Stomach smooth muscle (tissue), 2 donors: ENCODE data around the gene EIF2S2.

Source experiments
- H3K27ac ChIP-seq: one replicate; pipeline ENCODE4 v1.7.0; 2013; ENCODE audit warnings: mild to moderate bottlenecking, low read length, inconsistent platforms
- H3K27me3 ChIP-seq, 2 donors: one replicate each; pipeline ENCODE4 v1.7.0; 2013; ENCODE audit warnings: low read length in 2 of 2; ENCODE audit not compliant: insufficient read depth in 2 of 2, control insufficient read depth in 1 of 2
- H3K36me3 ChIP-seq, 2 donors: one replicate each; pipeline ENCODE4 v1.7.0; 2013; ENCODE audit warnings: low read length in 2 of 2; ENCODE audit not compliant: control insufficient read depth in 2 of 2, insufficient read depth in 2 of 2
- H3K4me1 ChIP-seq: one replicate; pipeline ENCODE4 v1.7.0; 2013; ENCODE audit warnings: low read length; ENCODE audit not compliant: control insufficient read depth, insufficient read depth
- H3K4me3 ChIP-seq, 2 donors: one replicate each; pipeline ENCODE4 v1.7.0; 2013; ENCODE audit warnings: low read length in 2 of 2
- H3K9ac ChIP-seq, 2 donors: one replicate each; pipeline ENCODE4 v1.7.0; 2013; ENCODE audit warnings: low read length in 2 of 2, mild to moderate bottlenecking in 1 of 2
- H3K9me3 ChIP-seq, 2 donors: one replicate each; pipeline ENCODE4 v1.7.0; 2013; ENCODE audit warnings: low read length in 2 of 2; ENCODE audit not compliant: control insufficient read depth in 2 of 2
- donor health status: healthy.
- donor health status: Pancreatic carcinoma.

Gene EIF2S2

GRCh38 chr20:34062570-34063482 is 49.2 kb downstream of the EIF2S2 start:
- H3K4me1 ChIP-seq: peaks cover 14% of the 10 kb centered on the region
- H3K27ac ChIP-seq: no peak overlapping the region
- H3K9ac ChIP-seq: no peak overlapping the region
- H3K4me3 ChIP-seq: no peak overlapping the region
- no peaks in the 10 kb centered on the region for H3K27me3 ChIP-seq
- no peaks in the 10 kb centered on the region for H3K36me3 ChIP-seq
- H3K9me3 ChIP-seq: no peaks in the 10 kb centered on the region

- H3K27ac ChIP-seq: no peak overlapping the region
- H3K4me1 ChIP-seq: peaks cover 14% of the 10 kb centered on the region
- H3K27me3 ChIP-seq: no peaks in the 10 kb centered on the region
- no peak overlapping the region for H3K4me3 ChIP-seq
- H3K9ac ChIP-seq: no peak overlapping the region
- H3K36me3 ChIP-seq: no peaks in the 10 kb centered on the region
- no peaks in the 10 kb centered on the region for H3K9me3 ChIP-seq
Observed at GRCh38 chr20:34061695-34062094, 50.3 kb downstream of the EIF2S2 start.

- Histone ChIP-seq H3K9ac (no peak overlapping the region), H3K36me3 (no peaks in the 10 kb centered on the region), H3K4me3 (no peak overlapping the region), H3K9me3 (no peaks in the 10 kb centered on the region), H3K4me1 (peaks cover 12% of the 10 kb centered on the region), H3K27me3 (no peaks in the 10 kb centered on the region), H3K27ac (no peak overlapping the region)
Observed at GRCh38 chr20:34060970-34061369, 51.1 kb downstream of the EIF2S2 start.

GRCh38 chr20:34058831-34059230 is 53.2 kb downstream of the EIF2S2 start:
- Histone ChIP-seq H3K4me1 (peaks cover 3% of the 10 kb centered on the region), H3K27me3 (no peaks in the 10 kb centered on the region)

GRCh38 chr20:34055290-34055689 is 56.8 kb downstream of the EIF2S2 start:
- Histone ChIP-seq H3K4me1 (peaks cover 7% of the 10 kb centered on the region), H3K27ac (no peak overlapping the region), H3K27me3 (no peaks in the 10 kb centered on the region), H3K36me3 (no peaks in the 10 kb centered on the region), H3K9ac (no peak overlapping the region), H3K4me3 (no peak overlapping the region), H3K9me3 (no peaks in the 10 kb centered on the region)

More at GRCh38 chr20:34058831-34059230, 53.2 kb downstream of the EIF2S2 start:
- Histone ChIP-seq H3K27ac (no peak overlapping the region), H3K9ac (no peak overlapping the region), H3K36me3 (no peaks in the 10 kb centered on the region), H3K9me3 (no peaks in the 10 kb centered on the region), H3K4me3 (no peak overlapping the region)

DNA sequence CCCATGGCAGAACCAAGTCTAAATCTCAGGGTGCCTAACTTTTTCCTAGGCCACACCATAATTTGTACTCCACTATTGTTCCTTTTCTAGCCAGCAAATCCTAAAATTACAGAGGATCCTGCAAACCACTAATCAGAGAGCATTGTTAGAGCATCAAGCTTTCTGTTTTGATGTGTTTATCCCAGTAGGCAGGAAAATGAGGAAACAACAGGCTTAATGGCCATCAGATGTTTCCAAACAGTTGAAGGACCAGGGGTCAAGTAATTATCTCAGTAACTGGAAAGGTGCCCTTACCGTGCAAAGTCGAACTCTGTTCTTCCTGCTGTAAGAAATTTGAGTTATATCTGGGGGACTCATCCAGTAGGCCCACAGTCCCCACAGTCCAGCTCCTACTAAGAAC is 59.6 kb downstream of the EIF2S2 start:
- Histone ChIP-seq H3K27me3 (no peaks in the 10 kb centered on the region), H3K4me1 (peaks cover 9% of the 10 kb centered on the region), H3K9ac (no peak overlapping the region), H3K27ac (no peak overlapping the region), H3K4me3 (no peak overlapping the region), H3K9me3 (no peaks in the 10 kb centered on the region), H3K36me3 (no peaks in the 10 kb centered on the region)

GRCh38 chr20:34049897-34050695 is 61.9 kb downstream of the EIF2S2 start:
- Histone ChIP-seq H3K36me3 (no peaks in the 10 kb centered on the region), H3K27ac (no peak overlapping the region), H3K9me3 (no peaks in the 10 kb centered on the region), H3K27me3 (no peaks in the 10 kb centered on the region), H3K9ac (no peak overlapping the region), H3K4me3 (no peak overlapping the region), H3K4me1 (peaks cover 14% of the 10 kb centered on the region)

- no peak overlapping the region for H3K9ac ChIP-seq
- peaks cover 0 to 2% of the 10 kb centered on the region in 2 donors for H3K36me3 ChIP-seq
- no peaks in the 10 kb centered on the region for H3K9me3 ChIP-seq
- H3K27me3 ChIP-seq: no peaks in the 10 kb centered on the region
- no peak overlapping the region for H3K27ac ChIP-seq
- H3K4me1 ChIP-seq: peaks cover 14% of the 10 kb centered on the region
- H3K4me3 ChIP-seq: no peak overlapping the region
Observed at GRCh38 chr20:34049389-34049788, 62.7 kb downstream of the EIF2S2 start.

DNA sequence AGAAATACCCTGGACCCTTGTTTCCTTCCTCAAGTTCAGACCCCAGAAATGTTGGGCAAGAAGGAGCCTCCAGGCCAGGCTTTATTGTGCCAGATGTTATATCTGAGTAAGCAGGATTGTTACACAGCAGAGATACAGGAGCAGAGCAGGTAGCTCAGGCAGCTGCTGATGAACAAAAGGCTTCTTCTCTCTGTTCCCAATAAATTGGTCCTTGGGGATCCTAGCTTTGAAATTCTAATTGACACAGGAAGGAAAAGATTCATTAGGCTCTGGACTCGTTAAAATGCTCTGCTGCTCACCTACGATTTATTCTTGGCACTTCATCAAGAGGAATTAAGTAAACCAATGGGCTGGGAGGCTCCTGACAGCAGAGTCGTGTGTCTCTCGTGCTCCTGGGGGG is 64.1 kb downstream of the EIF2S2 start:
- Histone ChIP-seq H3K9me3 (no peaks in the 10 kb centered on the region), H3K9ac (no peak overlapping the region), H3K4me1 (peaks cover 16% of the 10 kb centered on the region), H3K27me3 (no peaks in the 10 kb centered on the region), H3K4me3 (no peak overlapping the region), H3K27ac (no peak overlapping the region), H3K36me3 (peaks cover 0 to 2% of the 10 kb centered on the region in 2 donors)

DNA sequence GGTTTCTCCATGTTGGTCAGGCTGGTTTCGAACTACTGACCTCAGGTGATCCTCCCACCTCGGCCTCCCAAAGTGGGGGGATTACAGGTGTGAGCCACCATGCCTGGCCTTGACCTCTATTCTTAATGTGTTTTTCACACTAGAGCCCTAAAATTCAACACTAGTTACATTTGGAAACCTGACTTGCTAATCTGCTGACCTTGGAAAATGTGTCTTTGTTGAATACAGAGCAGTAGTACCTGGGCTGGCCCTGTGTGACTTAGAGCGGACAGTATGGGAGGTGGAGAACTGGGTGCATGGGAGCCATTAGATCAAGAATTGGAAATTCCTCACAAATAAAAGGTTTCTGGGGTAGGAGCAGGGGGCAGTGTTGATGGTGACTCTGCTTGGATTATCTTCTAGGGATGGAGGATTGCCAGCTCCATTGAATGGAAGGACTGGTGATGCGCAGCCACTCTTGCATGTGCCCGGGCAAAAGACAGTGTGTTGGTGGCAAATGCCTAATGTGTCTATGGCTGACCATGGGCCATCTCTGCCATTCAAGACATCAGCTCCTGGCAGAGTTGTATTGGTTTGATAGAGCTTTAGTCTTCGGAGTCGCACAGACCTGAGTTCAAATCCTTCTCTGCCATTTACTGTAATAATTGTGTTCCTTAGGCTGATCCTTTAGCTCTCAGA is 64.9 kb downstream of the EIF2S2 start:
- H3K4me1 ChIP-seq: peaks cover 18% of the 10 kb centered on the region

More for the DNA sequence above, 64.9 kb downstream of the EIF2S2 start:
- no peaks in the 10 kb centered on the region for H3K27me3 ChIP-seq
- no peak overlapping the region for H3K27ac ChIP-seq
- H3K9ac ChIP-seq: no peak overlapping the region
- H3K9me3 ChIP-seq: no peaks in the 10 kb centered on the region
- no peak overlapping the region for H3K4me3 ChIP-seq
- H3K36me3 ChIP-seq: peaks cover 0 to 2% of the 10 kb centered on the region in 2 donors
